Measurements from ENCODE around the gene APOC3. TPM values are rescaled to one million over a fixed set of nuclear protein-coding genes. Genes with fewer than 3 reads are reported as not detected.

Gene APOC3
- total RNA-seq, 1 experiment from 2014 or later = not detected

DNA sequence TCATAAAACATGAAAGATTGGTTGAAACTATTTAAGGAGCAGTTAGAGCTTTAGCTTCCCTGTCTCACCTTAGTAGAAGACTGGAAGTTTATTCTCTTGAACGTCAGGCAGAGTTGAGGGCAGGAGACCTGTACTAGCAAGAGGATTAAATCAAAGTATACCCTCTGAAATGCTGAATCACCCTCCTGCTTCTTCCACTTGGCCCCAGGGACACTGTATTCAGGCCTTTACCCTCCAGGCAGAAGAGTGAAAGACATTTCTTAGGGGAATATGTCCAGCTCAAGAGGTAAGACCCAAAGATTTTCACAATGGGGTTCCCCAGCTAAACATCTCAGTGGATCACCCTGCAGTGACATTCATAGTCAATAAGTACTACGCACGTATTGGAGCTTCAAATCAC, 18.5 kb upstream of the APOC3 start:
- Histone ChIP-seq H3K4me3 (ENCODE audit: low read length) (no peak overlapping the region), H3K9me2 (replicated peaks; ENCODE audit: low read length) (no peaks in the 10 kb centered on the region; the same call in 1 of the 2 replicates), H3F3A (ENCODE audit: low read length, unreplicated experiment) (no peaks in the 10 kb centered on the region), H4K20me1 (ENCODE audit: low read length) (no peaks in the 10 kb centered on the region), H3K4me1 (ENCODE audit: insufficient read depth, low read length) (peaks cover 6% of the 10 kb centered on the region; the same call in 1 of the 2 replicates), H3K36me3 (ENCODE audit: low read depth, low read length) (no peaks in the 10 kb centered on the region), H3K27me3 (ENCODE audit: low read length) (no peaks in the 10 kb centered on the region), H3K4me2 (ENCODE audit: low read length) (no peak overlapping the region), H3K9ac (ENCODE audit: low read length) (no peak overlapping the region), H3K27ac (ENCODE audit: low read length) (no peak overlapping the region), H2AFZ (ENCODE audit: low read length) (0 out of 2 replicates have a peak overlapping the region, but pooled peaks have one; percentile 1), H3K9me3 (ENCODE audit: low read length) (no peaks in the 10 kb centered on the region), H3K79me2 (ENCODE audit: low read length) (no peaks in the 10 kb centered on the region)
- POLR2A ChIA-PET (ENCODE audit: unreplicated experiment) = no interaction called here
- intact Hi-C loops (cut with micrococcal nuclease) = no loop called here
- TF ChIP-seq CTCF (conservative IDR thresholded peaks at IDR 0.05; ENCODE audit: low read depth, low read length) = no peak
- TF ChIP-seq EZH2 (IDR thresholded peaks at IDR 0.05; ENCODE audit: low read length, unreplicated experiment) = no peak
- no peak for TF ChIP-seq EZH2phosphoT487 (IDR thresholded peaks at IDR 0.05; ENCODE audit: borderline replicate concordance, low read length)
- CTCF ChIA-PET = no interaction called here
- ATAC-seq (no peak), DNase-seq (no peak)
- BruUV-seq (replicated peaks) = no TSS peak

DNA sequence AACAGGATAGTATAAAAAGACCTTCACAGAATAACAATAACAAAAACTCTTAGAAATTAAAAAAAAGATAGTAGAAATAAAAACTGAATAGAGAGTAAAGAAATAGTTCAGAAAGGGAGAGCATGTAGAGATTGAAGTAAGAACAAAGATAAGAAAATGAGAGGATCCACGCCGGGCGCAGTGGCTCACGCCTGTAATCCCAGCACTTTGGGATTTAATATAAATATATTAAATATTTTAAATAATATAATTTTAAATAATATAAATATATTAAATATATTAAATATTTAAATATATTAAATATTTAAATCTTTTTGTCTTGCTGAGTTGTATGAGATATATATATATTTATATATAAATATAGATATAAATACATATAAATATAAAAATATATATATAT, 17.6 kb upstream of the APOC3 start:
- ChIA-PET CTCF (interaction anchor here (0.5 kb wide), 1 partner anchor 9 kb away, joined by 3 read pairs; no protein-coding TSS in a partner anchor), POLR2A (ENCODE audit: unreplicated experiment) (no interaction called here)
- H3K36me3 ChIP-seq (ENCODE audit: low read depth, low read length) = no peaks in the 10 kb centered on the region
- peaks cover 6% of the 10 kb centered on the region; the same call in 1 of the 2 replicates for H3K4me1 ChIP-seq (ENCODE audit: insufficient read depth, low read length)
- BruUV-seq (replicated peaks) = no TSS peak
- no peaks in the 10 kb centered on the region for H4K20me1 ChIP-seq (ENCODE audit: low read length)
- DNase-seq (no peak), ATAC-seq (no peak)
- TF ChIP-seq CTCF (conservative IDR thresholded peaks at IDR 0.05; ENCODE audit: low read depth, low read length) = no peak
- no peaks in the 10 kb centered on the region for H3K27me3 ChIP-seq (ENCODE audit: low read length)
- H3K4me2 ChIP-seq (ENCODE audit: low read length) = no peak overlapping the region
- no peaks in the 10 kb centered on the region for H3K9me3 ChIP-seq (ENCODE audit: low read length)
- no peaks in the 10 kb centered on the region for H3K79me2 ChIP-seq (ENCODE audit: low read length)
- H3K27ac ChIP-seq (ENCODE audit: low read length) = no peak overlapping the region
- no peak overlapping the region for H3K9ac ChIP-seq (ENCODE audit: low read length)
- H2AFZ ChIP-seq (ENCODE audit: low read length) = no peak overlapping the region
- no peaks in the 10 kb centered on the region for H3F3A ChIP-seq (ENCODE audit: low read length, unreplicated experiment)
- H3K4me3 ChIP-seq (ENCODE audit: low read length) = no peak overlapping the region
- intact Hi-C loops (cut with micrococcal nuclease) = no loop called here
- H3K9me2 ChIP-seq (replicated peaks; ENCODE audit: low read length) = no peaks in the 10 kb centered on the region; the same call in 1 of the 2 replicates

GRCh38 chr11:116813170-116813569, 16.5 kb upstream of the APOC3 start:
- ChIA-PET POLR2A (ENCODE audit: unreplicated experiment) (no interaction called here), CTCF (interaction anchor here (0.6 kb wide), 1 partner anchor 21 kb away, joined by 3 read pairs; no protein-coding TSS in a partner anchor)
- no peaks in the 10 kb centered on the region for H4K20me1 ChIP-seq (ENCODE audit: low read length)
- no peaks in the 10 kb centered on the region for H3F3A ChIP-seq (ENCODE audit: low read length, unreplicated experiment)
- H3K4me1 ChIP-seq (ENCODE audit: insufficient read depth, low read length) = peaks cover 6% of the 10 kb centered on the region; the same call in 1 of the 2 replicates
- BruUV-seq (replicated peaks) = no TSS peak
- no peak overlapping the region for H3K9ac ChIP-seq (ENCODE audit: low read length)
- H3K9me2 ChIP-seq (replicated peaks; ENCODE audit: low read length) = no peaks in the 10 kb centered on the region; the same call in 1 of the 2 replicates
- no peak overlapping the region for H2AFZ ChIP-seq (ENCODE audit: low read length)
- no peaks in the 10 kb centered on the region for H3K36me3 ChIP-seq (ENCODE audit: low read depth, low read length)
- H3K4me3 ChIP-seq (ENCODE audit: low read length) = no peak overlapping the region
- H3K4me2 ChIP-seq (ENCODE audit: low read length) = no peak overlapping the region
- intact Hi-C loops (cut with micrococcal nuclease) = no loop called here
- no peaks in the 10 kb centered on the region for H3K9me3 ChIP-seq (ENCODE audit: low read length)
- no peak for TF ChIP-seq EZH2phosphoT487 (IDR thresholded peaks at IDR 0.05; ENCODE audit: borderline replicate concordance, low read length)
- no peak for TF ChIP-seq EZH2 (IDR thresholded peaks at IDR 0.05; ENCODE audit: low read length, unreplicated experiment)
- no peak for TF ChIP-seq CTCF (conservative IDR thresholded peaks at IDR 0.05; ENCODE audit: low read depth, low read length)
- H3K79me2 ChIP-seq (ENCODE audit: low read length) = no peaks in the 10 kb centered on the region
- ATAC-seq (no peak), DNase-seq (no peak)
- H3K27ac ChIP-seq (ENCODE audit: low read length) = no peak overlapping the region
- no peaks in the 10 kb centered on the region for H3K27me3 ChIP-seq (ENCODE audit: low read length)
